HepG2 (cell line): ENCODE data around the gene ATP2A3. TPM values are rescaled to one million over a fixed set of nuclear protein-coding genes. Genes with fewer than 3 reads are reported as not detected.

ENCODE experiments used
- AHR ChIP-seq: IDR thresholded peaks from 2 replicates; pipeline ENCODE4 v1.6.1; 2018; ENCODE audit warnings: missing genetic modification reagents, missing compliant biosample characterization
- ARID2 ChIP-seq: sonication (generic); formaldehyde crosslinking; IDR thresholded peaks from 2 replicates; pipeline ENCODE4 v1.8.1; 2022; ENCODE audit warnings: mild to moderate bottlenecking, missing genetic modification reagents, borderline replicate concordance
- CERS6 ChIP-seq: sonication (generic); formaldehyde crosslinking; IDR thresholded peaks from 2 replicates; pipeline ENCODE4 v1.5.0; 2020; ENCODE audit warnings: missing genetic modification reagents
- CSRNP1 ChIP-seq: sonication (generic); formaldehyde crosslinking; IDR thresholded peaks from 2 replicates; pipeline ENCODE4 v1.8.1; 2023; ENCODE audit warnings: mild to moderate bottlenecking, missing genetic modification reagents
- DRAP1 ChIP-seq: IDR thresholded peaks from 2 replicates; pipeline ENCODE4 v1.6.1; 2016; ENCODE audit warnings: missing genetic modification reagents, missing compliant biosample characterization
- HMGXB3 ChIP-seq: sonication (generic); formaldehyde crosslinking; IDR thresholded peaks from 2 replicates; pipeline ENCODE4 v1.4.0; 2020; ENCODE audit warnings: missing genetic modification reagents, borderline replicate concordance
- HNRNPL ChIP-seq: fragments of 200-400 bp; formaldehyde crosslinking; IDR thresholded peaks from 2 replicates; pipeline ENCODE4 v1.6.1; 2017; ENCODE audit warnings: mild to moderate bottlenecking, low read depth, low read length
- JDP2 ChIP-seq: sonication (generic); formaldehyde crosslinking; IDR thresholded peaks from 2 replicates; pipeline ENCODE4 v1.8.1; 2022; ENCODE audit warnings: missing genetic modification reagents, borderline replicate concordance
- KDM1A ChIP-seq: IDR thresholded peaks from 2 replicates; pipeline ENCODE4 v1.6.1; 2016; ENCODE audit warnings: missing compliant biosample characterization
- RARA ChIP-seq: IDR thresholded peaks from 2 replicates; pipeline ENCODE4 v1.6.1; 2016; ENCODE audit warnings: missing genetic modification reagents, missing compliant biosample characterization
- TCF7L2 ChIP-seq: IDR thresholded peaks from 2 replicates; pipeline ENCODE4 v1.6.1; 2011; ENCODE audit warnings: mild to moderate bottlenecking, low read depth, low read length, moderate library complexity
- ZFX ChIP-seq: sonication (generic); formaldehyde crosslinking; IDR thresholded peaks from 2 replicates; pipeline ENCODE4 v1.4.0; 2020; ENCODE audit warnings: mild to moderate bottlenecking, low read depth, missing genetic modification reagents, moderate library complexity
- ZNF503 ChIP-seq: sonication (generic); formaldehyde crosslinking; IDR thresholded peaks from 2 replicates; pipeline ENCODE4 v1.4.0; 2020; ENCODE audit warnings: missing genetic modification reagents
- ZNF510 ChIP-seq: sonication (generic); formaldehyde crosslinking; IDR thresholded peaks from 2 replicates; pipeline ENCODE4 v1.4.0; 2020; ENCODE audit warnings: low read depth, mild to moderate bottlenecking, missing genetic modification reagents
- ZNF557 ChIP-seq: sonication (generic); formaldehyde crosslinking; IDR thresholded peaks from 2 replicates; pipeline ENCODE4 v1.4.0; 2020; ENCODE audit warnings: missing genetic modification reagents
- ZNF607 ChIP-seq: sonication (generic); formaldehyde crosslinking; IDR thresholded peaks from 2 replicates; pipeline ENCODE4 v1.5.1; 2020; ENCODE audit warnings: missing genetic modification reagents, mild to moderate bottlenecking, borderline replicate concordance
- ZNF737 ChIP-seq: sonication (generic); formaldehyde crosslinking; IDR thresholded peaks from 2 replicates; pipeline ENCODE4 v1.5.0; 2020; ENCODE audit warnings: missing genetic modification reagents, mild to moderate bottlenecking, borderline replicate concordance
- ZNF749 ChIP-seq: sonication (generic); formaldehyde crosslinking; IDR thresholded peaks from 2 replicates; pipeline ENCODE4 v1.8.0; 2022; ENCODE audit warnings: mild to moderate bottlenecking, missing genetic modification reagents, moderate library complexity, borderline replicate concordance
- ZNF768 ChIP-seq: sonication (generic); formaldehyde crosslinking; IDR thresholded peaks from 2 replicates; pipeline ENCODE4 v1.4.0; 2020; ENCODE audit warnings: missing genetic modification reagents
- ZNF776 ChIP-seq: sonication (generic); formaldehyde crosslinking; IDR thresholded peaks from 2 replicates; pipeline ENCODE4 v1.4.0; 2020; ENCODE audit warnings: mild to moderate bottlenecking, missing genetic modification reagents
- ZNF788 ChIP-seq: sonication (generic); formaldehyde crosslinking; IDR thresholded peaks from 2 replicates; pipeline ENCODE4 v1.5.0; 2020; ENCODE audit warnings: mild to moderate bottlenecking, missing genetic modification reagents, borderline replicate concordance
- ZSCAN31 ChIP-seq: sonication (generic); formaldehyde crosslinking; IDR thresholded peaks from 2 replicates; pipeline ENCODE4 v1.5.0; 2020; ENCODE audit warnings: low read depth, mild to moderate bottlenecking, missing genetic modification reagents
- polyA plus RNA-seq, 8 experiments: library from polyadenylated mRNA; depleted of rRNA in 3 of 8; stranded (reverse) in 7 of 8; unstranded in 1 of 8; fragments of >200 nt; fragmentation: Illumina TruSeq in 4 of 8; extraction: Trizol in 4 of 8; gene quantifications; 2 replicates each; pipeline versions ENCODE4 v1.2.1 to v1.2.3, GENCODE V29; 2011 to 2016; ENCODE audit warnings: low read depth in 4 of 8, missing spikeins in 1 of 8, mixed read lengths in 1 of 8; ENCODE audit not compliant: insufficient read depth in 1 of 8
- total RNA-seq, 5 experiments: library from RNA; depleted of rRNA; stranded (reverse); fragments of >200 nt; fragmentation: Illumina TruSeq; extraction: Trizol; gene quantifications; 2 replicates each; pipeline ENCODE4 v1.2.3, GENCODE V29; 2016; ENCODE audit warnings: low read depth in 1 of 5

The ATP2A3 gene
- total and polyA plus RNA-seq, 2 of the 13 experiments (the other 11 are each of a cell fraction or from before 2014, with no cell fraction given): 0.07 TPM; not detected in 1

GRCh38 chr17:3982541-3983017 lies 18.3 kb upstream of the ATP2A3 start (continued):
- TF ChIP-seq ZNF776 (no peak), ZNF749 (CRISPR knock-in tag) (no peak), ZNF788 (no peak), ZNF503 (CRISPR knock-in tag) (no peak), ZNF557 (CRISPR knock-in tag) (no peak), HMGXB3 (CRISPR knock-in tag) (no peak), CERS6 (CRISPR knock-in tag) (no peak), ZFX (CRISPR knock-in tag) (peak; percentile 59; the same call in 1 of the 2 replicates), AHR (no peak), KDM1A (no peak), ZSCAN31 (no peak), TCF7L2 (no peak), ZNF607 (CRISPR knock-in tag) (no peak), DRAP1 (no peak), HNRNPL (no peak), ZNF510 (CRISPR knock-in tag) (no peak), ARID2 (no peak), JDP2 (CRISPR knock-in tag) (no peak), CSRNP1 (no peak), ZNF768 (CRISPR knock-in tag) (peak; percentile 76; the same call in 1 of the 2 replicates), ZNF737 (CRISPR knock-in tag) (no peak), RARA (peak; percentile 48)
